Endothelial cell of umbilical vein (primary cell): ENCODE data around the gene RTP3. TPM values are rescaled to one million over a fixed set of nuclear protein-coding genes. Genes with fewer than 3 reads are reported as not detected.

Experiments used
- BruUV-seq: library from RNA; stranded (reverse); fragments of 400-500 nt; replicated peaks from 2 replicates; lab custom pipeline; 2021; lab: Mats Ljungman, UMichigan
- CTCF ChIA-PET: fragments of 300-600, 350-600 bp; sonication (Branson Sonifier 250); formaldehyde crosslinking; loops from one replicate; lab custom pipeline; 2021; ENCODE audit warnings: antibody characterized with exemption, inconsistent platforms; lab: Charles Lee
- POLR2A ChIA-PET: fragments of 300-600, 350-600 bp; sonication (Branson Sonifier 250); formaldehyde crosslinking; loops from one replicate; lab custom pipeline; 2021; ENCODE audit warnings: antibody characterized with exemption, inconsistent platforms; lab: Charles Lee
- DNase-seq: peaks from one replicate; pipeline ENCODE4 v3.0.0-alpha.2; 2011; ENCODE audit warnings: low read depth, low spot score
- FAIRE-seq: peaks from 2 replicates; lab custom pipeline; 2011; peaks lifted over from hg19 to GRCh38; lab: Jason Lieb, UNC
- H2AFZ ChIP-seq: 2 replicates; pipeline ENCODE4 v1.6.0; 2012; ENCODE audit warnings: low read depth, low read length, control low read depth, inconsistent platforms
- H3K27ac ChIP-seq: 2 replicates; pipeline ENCODE4 v1.5.1; 2011; ENCODE audit warnings: low read depth, mild to moderate bottlenecking, control low read depth, low read length, moderate library complexity; ENCODE audit not compliant: insufficient read depth
- H3K27me3 ChIP-seq, 2 experiments: 2 replicates each; pipeline versions ENCODE4 v1.6.0 to v1.6.1; 2011; ENCODE audit warnings: low read length in 2 of 2, mixed read lengths in 1 of 2; ENCODE audit not compliant: control insufficient read depth in 2 of 2, insufficient read depth in 2 of 2
- H3K36me3 ChIP-seq, 2 experiments: 2 replicates in 1 of 2; 3 replicates in 1 of 2; pipeline ENCODE4 v1.5.1; 2011; ENCODE audit warnings: low read length in 2 of 2, mild to moderate bottlenecking in 1 of 2, moderate library complexity in 1 of 2; ENCODE audit not compliant: control insufficient read depth in 2 of 2, insufficient read depth in 2 of 2; ENCODE audit errors: extremely low read depth in 1 of 2
- H3K4me1 ChIP-seq: 3 replicates; pipeline ENCODE4 v1.5.1; 2011; ENCODE audit warnings: mild to moderate bottlenecking, low read length; ENCODE audit not compliant: control insufficient read depth, insufficient read depth; ENCODE audit errors: extremely low read depth
- H3K4me2 ChIP-seq: 2 replicates; pipeline ENCODE4 v1.6.1; 2011; ENCODE audit warnings: low read length, control low read depth, mixed read lengths; ENCODE audit not compliant: insufficient read depth
- H3K4me3 ChIP-seq, 3 experiments: fragments of 200-600 bp in 1 of 3; sonication (generic), shearing (Covaris generic) in 1 of 3; replicated peaks in 1 of 3; 2 replicates each; pipeline ENCODE4 v1.5.1; 2011 to 2016; ENCODE audit warnings: control low read depth in 3 of 3, low read length in 3 of 3, mild to moderate bottlenecking in 2 of 3, inconsistent platforms in 1 of 3, low read depth in 1 of 3, moderate library complexity in 1 of 3; ENCODE audit not compliant: insufficient read depth in 1 of 3
- H3K79me2 ChIP-seq: 2 replicates; pipeline ENCODE4 v1.6.0; 2012; ENCODE audit warnings: low read length, inconsistent platforms; ENCODE audit not compliant: control insufficient read depth, insufficient read depth
- H3K9ac ChIP-seq: replicated peaks from 2 replicates; pipeline ENCODE3; 2011; ENCODE audit warnings: low read length, control low read depth; ENCODE audit not compliant: insufficient read depth; ENCODE audit errors: extremely low read depth
- H3K9me1 ChIP-seq: replicated peaks from 3 replicates; pipeline ENCODE4 v1.6.0; 2011; ENCODE audit warnings: mild to moderate bottlenecking, low read length; ENCODE audit not compliant: control insufficient read depth, insufficient read depth; ENCODE audit errors: extremely low read depth
- H3K9me3 ChIP-seq: replicated peaks from 2 replicates; pipeline ENCODE4 v1.5.1; 2012; ENCODE audit warnings: low read length, inconsistent platforms; ENCODE audit not compliant: control insufficient read depth, insufficient read depth
- H4K20me1 ChIP-seq: replicated peaks from 2 replicates; pipeline ENCODE3; 2011; ENCODE audit warnings: mild to moderate bottlenecking, low read length; ENCODE audit not compliant: control insufficient read depth, insufficient read depth; ENCODE audit errors: extremely low read depth
- EZH2 ChIP-seq: IDR thresholded peaks from 2 replicates; pipeline ENCODE4 v1.6.1; 2012; ENCODE audit warnings: borderline replicate concordance, low read depth, mild to moderate bottlenecking, moderate library complexity, low read length, inconsistent platforms; ENCODE audit not compliant: severe bottlenecking
- FOS ChIP-seq: IDR thresholded peaks from 2 replicates; pipeline ENCODE4 v1.6.1; 2011; ENCODE audit warnings: mild to moderate bottlenecking, low read length, moderate library complexity, borderline replicate concordance; ENCODE audit not compliant: insufficient read depth
- GATA2 ChIP-seq: IDR thresholded peaks from 2 replicates; pipeline ENCODE4 v1.7.0; 2011; ENCODE audit warnings: low read depth, mild to moderate bottlenecking, moderate library complexity, mixed read lengths, low read length; ENCODE audit not compliant: insufficient read length, insufficient read depth
- JUN ChIP-seq: IDR thresholded peaks from 2 replicates; pipeline ENCODE4 v1.6.1; 2011; ENCODE audit warnings: borderline replicate concordance, low read depth; ENCODE audit not compliant: insufficient read length, insufficient read depth
- MYC ChIP-seq: IDR thresholded peaks from one replicate; pipeline ENCODE4 v1.6.1; 2011; ENCODE audit warnings: mild to moderate bottlenecking, low read depth, low read length
- POLR2A ChIP-seq: IDR thresholded peaks from 2 replicates; pipeline ENCODE4 v1.6.1; 2012; ENCODE audit warnings: low read depth, mild to moderate bottlenecking, control low read depth, low read length
- POLR2AphosphoS5 ChIP-seq: IDR thresholded peaks from 2 replicates; pipeline ENCODE4 v1.6.1; 2012; ENCODE audit warnings: low read depth, mild to moderate bottlenecking, control low read depth, low read length, moderate library complexity; ENCODE audit not compliant: insufficient read depth
- dilution Hi-C: fragments of 300-500 bp; cut with MboI; formaldehyde crosslinking; loops from one replicate; pipeline ENCODE4 v1.15.0; 2019; ENCODE audit warnings: low sequenced_read_pairs; ENCODE audit not compliant: extremely low pct_ligation_motif_present
- intact Hi-C: fragments of 100-400 bp; cut with micrococcal nuclease; formaldehyde crosslinking; loops from one replicate; pipeline ENCODE4 v1.10.0; 2022
- polyA plus RNA-seq, 4 experiments: library from polyadenylated mRNA; depleted of rRNA in 3 of 4; stranded (reverse) in 3 of 4; unstranded in 1 of 4; fragments of >200 nt; gene quantifications; 2 replicates each; pipeline versions ENCODE4 v1.2.1 to v1.2.3, GENCODE V29; 2011 to 2012; ENCODE audit warnings: missing spikeins in 1 of 4
- total RNA-seq: library from RNA; stranded (reverse); gene quantifications from 2 replicates; pipeline ENCODE4 v1.2.3, GENCODE V29; 2021
- TF ChIP-seq, protein P1 (sequence below): IDR thresholded peaks from 2 replicates; pipeline ENCODE4 v1.6.1; 2011; ENCODE audit not compliant: insufficient read depth, insufficient read length
- TF ChIP-seq, protein P2 (sequence below), 2 donors: IDR thresholded peaks; 1 replicate in 1 of 2; 2 replicates in 1 of 2; pipeline ENCODE4 v1.5.1; 2011; ENCODE audit warnings: low read length in 2 of 2, mild to moderate bottlenecking in 2 of 2, moderate library complexity in 2 of 2, control low read depth in 1 of 2, inconsistent platforms in 1 of 2, low read depth in 1 of 2; ENCODE audit not compliant: insufficient read depth in 1 of 2; ENCODE audit errors: extremely low read depth in 1 of 2

The RTP3 gene
- total and polyA plus RNA-seq, 2 donors (not counting 3 experiments of a cell fraction or from before 2014, with no cell fraction given): 0.06 TPM; not detected in 1

- no peaks in the 10 kb centered on the region for H3K27me3 ChIP-seq
- ChIA-PET CTCF (interaction anchor here (1.3 kb wide), 1 partner anchor 22 kb away, joined by 3 read pairs; no protein-coding TSS in a partner anchor), POLR2A (no interaction called here)
- H3K27ac ChIP-seq: no peak overlapping the region
- H2AFZ ChIP-seq: no peak overlapping the region
- no peak overlapping the region for H3K4me3 ChIP-seq
- TF ChIP-seq GATA2 (no peak), JUN (no peak), FOS (no peak), POLR2A (no peak), MYC (no peak), EZH2 (no peak), POLR2AphosphoS5 (no peak)
- TF ChIP-seq, protein P1, sequence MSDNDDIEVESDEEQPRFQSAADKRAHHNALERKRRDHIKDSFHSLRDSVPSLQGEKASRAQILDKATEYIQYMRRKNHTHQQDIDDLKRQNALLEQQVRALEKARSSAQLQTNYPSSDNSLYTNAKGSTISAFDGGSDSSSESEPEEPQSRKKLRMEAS: no peak
- TF ChIP-seq, protein P2, sequence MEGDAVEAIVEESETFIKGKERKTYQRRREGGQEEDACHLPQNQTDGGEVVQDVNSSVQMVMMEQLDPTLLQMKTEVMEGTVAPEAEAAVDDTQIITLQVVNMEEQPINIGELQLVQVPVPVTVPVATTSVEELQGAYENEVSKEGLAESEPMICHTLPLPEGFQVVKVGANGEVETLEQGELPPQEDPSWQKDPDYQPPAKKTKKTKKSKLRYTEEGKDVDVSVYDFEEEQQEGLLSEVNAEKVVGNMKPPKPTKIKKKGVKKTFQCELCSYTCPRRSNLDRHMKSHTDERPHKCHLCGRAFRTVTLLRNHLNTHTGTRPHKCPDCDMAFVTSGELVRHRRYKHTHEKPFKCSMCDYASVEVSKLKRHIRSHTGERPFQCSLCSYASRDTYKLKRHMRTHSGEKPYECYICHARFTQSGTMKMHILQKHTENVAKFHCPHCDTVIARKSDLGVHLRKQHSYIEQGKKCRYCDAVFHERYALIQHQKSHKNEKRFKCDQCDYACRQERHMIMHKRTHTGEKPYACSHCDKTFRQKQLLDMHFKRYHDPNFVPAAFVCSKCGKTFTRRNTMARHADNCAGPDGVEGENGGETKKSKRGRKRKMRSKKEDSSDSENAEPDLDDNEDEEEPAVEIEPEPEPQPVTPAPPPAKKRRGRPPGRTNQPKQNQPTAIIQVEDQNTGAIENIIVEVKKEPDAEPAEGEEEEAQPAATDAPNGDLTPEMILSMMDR (IDR thresholded peaks at IDR 0.05; ENCODE audit: extremely low read depth in 1 of 2, insufficient read depth in 1 of 2, low read depth in 1 of 2, low read length in 2 of 2): no peak
- H3K9ac ChIP-seq: no peak overlapping the region
- H4K20me1 ChIP-seq: no peaks in the 10 kb centered on the region
- H3K9me3 ChIP-seq: no peaks in the 10 kb centered on the region
- H3K4me2 ChIP-seq: no peak overlapping the region
- DNase-seq (no peak), FAIRE-seq (no peak)
- no peaks in the 10 kb centered on the region for H3K9me1 ChIP-seq
- no peaks in the 10 kb centered on the region for H3K36me3 ChIP-seq
- H3K4me1 ChIP-seq: no peaks in the 10 kb centered on the region
- intact Hi-C loops (no loop called here), dilution Hi-C loops (no loop called here)
- BruUV-seq: no TSS peak
- H3K79me2 ChIP-seq: no peaks in the 10 kb centered on the region
These were observed 31.5 kb upstream of the RTP3 start for GRCh38 chr3:46466273-46466672.
